Activated CD4-positive, alpha-beta T cell treated with anti-CD3 and anti-CD28 coated beads, Interleukin-2, amount 50 U/mL, for 16 hours (primary cell): ENCODE data around the gene FCHSD2.
"Not testable (repeated sequence)": the region's sequence is repeated elsewhere in the genome, so short reads cannot be mapped to it uniquely, and the experiment has no call there.

Experiments used
- DNase-seq: peaks from one replicate; pipeline ENCODE4 v3.0.0-alpha.2; 2020

The FCHSD2 gene

DNA sequence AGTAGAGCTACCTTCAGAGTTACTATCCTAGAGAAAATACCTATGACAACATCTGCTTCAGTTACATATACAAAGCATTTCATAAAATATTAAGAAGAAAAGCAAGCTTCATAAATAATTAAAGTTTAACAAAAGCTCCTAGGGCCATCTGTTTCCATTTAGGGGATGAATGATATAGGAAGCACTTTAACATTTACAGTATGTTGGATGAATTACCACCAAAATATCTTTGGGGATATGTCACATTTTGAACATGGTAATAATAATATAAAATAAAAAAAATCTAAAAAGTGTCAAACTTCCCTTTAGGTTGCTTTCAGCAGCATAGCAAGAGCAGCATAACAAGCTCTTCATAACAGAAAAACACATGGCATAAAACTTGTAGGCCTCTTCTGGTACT is 223.3 kb downstream of the FCHSD2 start:
- no peak for DNase-seq

DNA sequence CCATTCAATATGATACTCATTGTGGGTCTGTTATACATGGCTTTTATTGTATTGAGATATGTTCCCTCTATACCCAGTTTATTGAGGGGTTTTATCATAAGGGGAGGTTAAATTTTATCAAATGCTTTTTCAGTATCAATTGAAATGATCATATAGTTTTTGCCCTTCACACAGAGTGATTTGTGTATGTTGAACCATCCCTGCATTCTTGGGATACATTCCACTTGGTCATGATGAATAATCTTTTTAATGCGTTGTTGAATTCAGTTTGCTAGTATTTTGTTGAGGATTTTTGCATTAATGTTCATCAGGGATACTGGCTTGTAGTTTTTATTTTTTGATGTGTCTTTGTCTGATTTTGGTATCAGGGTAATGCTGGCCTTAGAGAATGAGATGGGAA is 229.9 kb downstream of the FCHSD2 start:
- DNase-seq, result no peak

DNA sequence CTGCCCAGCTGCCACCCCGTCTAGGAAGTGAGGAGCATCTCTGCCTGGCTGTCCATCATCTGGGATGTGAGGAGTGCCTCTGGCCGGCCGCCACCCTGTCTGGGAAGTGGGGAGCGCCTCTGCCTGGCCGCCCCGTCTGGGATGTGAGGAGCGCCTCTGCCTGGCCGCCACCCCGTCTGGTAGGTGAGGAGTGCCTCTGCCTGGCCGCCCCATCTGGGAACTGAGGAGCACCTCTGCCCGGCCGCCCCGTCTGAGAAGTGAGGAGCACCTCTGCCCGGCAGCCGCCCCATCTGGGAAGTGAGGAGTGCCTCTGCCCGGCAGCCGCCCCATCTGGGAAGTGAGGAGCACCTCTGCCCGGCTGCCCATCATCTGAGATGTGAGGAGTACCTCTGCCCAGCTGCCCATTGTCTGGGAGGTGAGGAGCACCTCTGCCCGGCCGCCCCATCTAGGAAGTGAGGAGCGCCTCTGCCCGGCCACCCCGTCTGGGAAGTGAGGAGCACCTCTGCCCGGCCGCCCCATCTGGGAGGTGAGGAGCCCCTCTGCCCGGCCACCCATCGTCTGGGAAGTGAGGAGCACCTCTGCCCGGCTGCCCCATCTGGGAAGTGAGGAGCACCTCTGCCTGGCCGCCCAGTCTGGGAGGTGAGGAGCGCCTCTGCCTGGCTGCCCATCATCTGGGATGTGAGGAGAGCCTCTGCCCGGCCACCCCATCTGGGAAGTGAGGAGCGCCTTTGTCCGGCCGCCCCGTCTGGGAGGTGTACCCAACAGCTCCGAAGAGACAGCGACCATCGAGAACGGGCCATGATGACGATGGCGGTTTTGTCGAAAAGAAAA is 232.3 kb downstream of the FCHSD2 start:
- DNase-seq, result not testable (repeated sequence)

DNA sequence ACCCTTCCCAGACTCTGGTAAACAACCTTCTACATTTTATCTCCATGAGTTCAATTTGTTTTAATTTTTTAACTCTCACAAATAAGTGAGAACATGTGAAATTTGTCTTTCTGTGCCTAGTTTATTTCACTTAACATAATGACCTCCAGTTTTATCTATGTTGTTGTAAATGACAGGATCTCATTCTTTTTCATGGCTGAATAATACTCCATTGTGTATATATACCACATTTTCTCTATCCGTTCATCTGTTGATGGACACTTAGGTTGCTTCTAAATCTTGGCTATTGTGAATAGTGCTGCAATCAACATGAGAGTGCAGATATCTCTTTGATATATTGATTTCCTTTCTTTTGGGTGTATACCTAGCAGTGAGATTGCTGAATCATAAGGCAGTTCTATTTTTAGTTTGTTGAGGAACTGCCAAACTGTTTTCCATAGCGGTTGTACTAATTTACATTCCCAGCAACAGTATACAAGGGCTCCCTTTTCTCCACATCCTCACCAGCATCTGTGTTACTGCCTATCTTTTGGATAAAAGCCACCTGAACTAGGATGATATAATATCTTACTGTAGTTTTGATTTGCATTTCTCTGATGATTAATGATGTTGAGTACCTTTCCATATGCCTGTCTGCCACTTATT is 234.0 kb downstream of the FCHSD2 start:
- no peak for DNase-seq

DNA sequence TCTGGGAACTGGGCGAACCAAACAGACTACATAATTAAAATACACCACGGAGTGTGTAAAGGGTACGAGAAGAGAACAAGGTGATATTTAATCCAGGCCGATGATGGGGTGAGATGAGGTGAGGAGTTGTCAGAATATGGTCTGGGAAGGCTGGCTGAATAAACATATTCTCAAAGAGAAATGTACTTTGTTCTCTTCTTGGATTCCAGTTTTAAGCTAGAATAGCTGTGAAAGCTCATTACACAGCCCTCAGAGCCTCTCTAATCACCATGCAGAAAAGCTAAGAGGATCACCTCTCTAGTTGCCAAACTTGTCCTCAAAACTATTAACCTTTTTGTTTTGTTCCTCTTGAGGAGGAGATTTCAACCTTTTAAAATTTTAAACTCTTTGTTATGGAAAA is 238.1 kb downstream of the FCHSD2 start:
- DNase-seq, result no peak

DNA sequence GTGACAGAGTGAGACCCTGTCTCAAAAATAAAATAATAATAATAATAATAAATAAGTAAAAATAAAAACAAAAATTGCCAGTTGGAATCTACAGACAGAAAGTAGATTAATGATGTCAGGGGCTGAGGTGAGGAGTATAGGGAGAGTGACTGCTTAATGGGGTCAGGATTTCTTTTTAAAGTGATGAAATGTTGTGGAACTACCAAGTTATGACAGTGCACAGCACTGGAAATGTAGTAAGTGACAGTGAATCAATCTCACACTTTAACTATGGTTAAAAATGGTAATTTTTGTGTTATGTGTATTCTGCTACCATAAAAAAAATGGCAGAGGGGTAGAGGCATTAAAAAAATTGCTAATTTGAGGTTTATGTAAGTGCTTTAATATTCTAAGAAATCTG is 240.7 kb downstream of the FCHSD2 start:
- no peak for DNase-seq

DNA sequence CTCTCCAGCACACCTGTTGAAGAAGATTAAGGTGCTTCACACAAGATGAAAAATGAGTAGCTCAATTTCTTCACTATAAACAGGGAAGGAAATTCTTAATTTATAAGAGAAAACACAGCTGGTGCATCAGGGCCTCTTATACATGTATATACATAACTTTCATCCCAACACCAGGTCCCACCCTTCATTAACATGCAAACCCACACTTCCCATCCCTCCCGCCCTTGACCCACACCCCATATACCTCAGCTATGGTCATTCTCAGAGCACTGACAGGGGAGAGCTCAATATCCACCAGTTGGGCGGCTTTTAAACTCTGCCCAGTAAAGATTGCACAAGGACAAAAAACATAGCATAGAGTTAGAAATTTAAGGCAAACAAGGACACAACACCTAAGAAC is 242.1 kb downstream of the FCHSD2 start:
- DNase-seq, result no peak

DNA sequence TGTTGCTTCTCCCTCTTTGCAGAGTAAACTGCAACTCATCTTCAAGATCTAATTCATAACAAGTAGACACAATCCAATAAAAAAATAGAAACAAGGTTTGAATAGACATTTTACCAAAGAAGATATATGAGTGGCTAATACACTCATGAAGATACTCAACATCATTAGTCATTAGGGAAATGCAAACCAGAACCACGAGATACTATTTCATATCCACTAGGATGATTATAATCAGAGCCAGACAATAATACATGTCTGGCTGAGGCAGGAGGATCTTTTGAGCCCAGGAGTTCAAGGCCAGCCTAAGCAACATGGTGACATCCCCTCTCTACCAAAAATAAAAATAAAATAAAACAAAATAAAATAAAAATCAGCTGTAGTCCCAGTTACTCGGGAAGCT is 242.9 kb downstream of the FCHSD2 start:
- DNase-seq, result no peak

DNA sequence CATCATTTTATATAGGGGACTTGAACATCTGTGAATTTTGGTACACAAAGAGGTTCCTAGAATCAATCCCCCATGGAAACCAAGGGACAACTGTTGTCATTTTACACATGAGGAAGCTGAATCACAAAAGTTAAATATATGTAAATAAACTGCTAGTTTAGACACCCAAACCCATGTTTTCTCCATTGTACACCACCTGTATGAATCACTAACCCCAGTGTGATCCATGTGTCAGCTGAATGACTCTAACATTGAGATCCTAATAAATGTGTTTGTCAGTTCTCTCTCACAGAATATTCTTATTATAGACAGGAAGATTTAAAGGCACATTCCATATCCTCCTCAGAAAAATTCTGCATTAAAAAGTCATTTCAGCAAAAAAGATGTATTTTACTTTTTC is 244.6 kb downstream of the FCHSD2 start:
- no peak for DNase-seq

DNA sequence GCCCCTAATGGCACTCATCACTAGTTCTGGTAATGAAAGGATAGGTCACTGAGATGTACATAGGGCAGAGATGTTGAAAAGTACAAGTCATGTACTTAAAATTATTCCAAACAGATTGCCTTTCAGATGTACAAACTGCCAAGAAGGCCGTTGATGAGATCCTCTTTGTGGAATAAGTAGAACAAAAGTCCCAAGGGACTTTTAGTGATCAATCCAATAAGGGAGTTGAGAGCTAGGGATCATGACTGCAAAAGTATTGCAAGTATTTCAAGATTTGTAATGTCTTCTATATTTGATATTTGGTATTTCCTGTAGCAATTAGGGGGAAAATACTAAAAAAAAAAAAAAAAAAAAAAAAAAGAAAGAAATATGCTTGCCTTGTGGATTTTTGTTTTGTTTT is 245.7 kb downstream of the FCHSD2 start:
- DNase-seq, result no peak

DNA sequence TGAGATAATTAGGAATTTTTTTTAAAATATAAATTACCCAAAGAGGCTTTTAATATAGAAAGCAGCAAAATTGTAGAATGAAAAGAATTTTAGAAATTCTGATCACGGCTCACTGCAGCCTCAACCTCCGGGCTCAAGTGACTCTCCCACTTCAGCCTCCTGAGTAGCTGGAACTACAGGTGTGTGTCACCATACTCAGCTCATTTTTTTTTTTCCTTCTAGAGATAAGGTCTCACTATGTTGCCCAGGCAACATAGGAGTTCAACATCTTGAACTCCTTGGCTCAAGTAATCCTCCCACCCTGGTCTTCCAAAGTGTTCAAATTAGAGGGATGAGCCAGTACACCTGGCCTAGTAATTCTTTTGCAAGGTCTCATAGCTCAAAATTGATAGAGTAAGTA is 251.2 kb downstream of the FCHSD2 start:
- DNase-seq, result no peak

DNA sequence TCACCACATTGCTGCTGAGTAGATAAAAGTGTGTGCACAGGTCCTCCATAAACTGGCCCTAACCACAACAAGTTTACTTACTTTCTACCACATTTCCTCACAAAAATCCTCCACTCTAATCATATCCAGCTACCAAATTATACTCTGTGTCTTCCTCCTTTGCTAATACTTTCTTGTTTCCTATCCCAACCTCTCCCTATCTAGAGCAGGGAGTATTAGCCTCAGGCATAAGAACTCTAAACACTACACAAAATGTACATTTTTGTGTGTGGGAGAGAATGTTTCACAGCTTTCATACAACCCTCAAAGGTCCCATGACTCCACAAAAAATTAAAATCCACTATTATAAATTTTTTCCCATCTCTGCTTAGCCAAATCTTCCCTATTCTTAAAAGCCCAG is 255.5 kb downstream of the FCHSD2 start:
- no peak for DNase-seq

DNA sequence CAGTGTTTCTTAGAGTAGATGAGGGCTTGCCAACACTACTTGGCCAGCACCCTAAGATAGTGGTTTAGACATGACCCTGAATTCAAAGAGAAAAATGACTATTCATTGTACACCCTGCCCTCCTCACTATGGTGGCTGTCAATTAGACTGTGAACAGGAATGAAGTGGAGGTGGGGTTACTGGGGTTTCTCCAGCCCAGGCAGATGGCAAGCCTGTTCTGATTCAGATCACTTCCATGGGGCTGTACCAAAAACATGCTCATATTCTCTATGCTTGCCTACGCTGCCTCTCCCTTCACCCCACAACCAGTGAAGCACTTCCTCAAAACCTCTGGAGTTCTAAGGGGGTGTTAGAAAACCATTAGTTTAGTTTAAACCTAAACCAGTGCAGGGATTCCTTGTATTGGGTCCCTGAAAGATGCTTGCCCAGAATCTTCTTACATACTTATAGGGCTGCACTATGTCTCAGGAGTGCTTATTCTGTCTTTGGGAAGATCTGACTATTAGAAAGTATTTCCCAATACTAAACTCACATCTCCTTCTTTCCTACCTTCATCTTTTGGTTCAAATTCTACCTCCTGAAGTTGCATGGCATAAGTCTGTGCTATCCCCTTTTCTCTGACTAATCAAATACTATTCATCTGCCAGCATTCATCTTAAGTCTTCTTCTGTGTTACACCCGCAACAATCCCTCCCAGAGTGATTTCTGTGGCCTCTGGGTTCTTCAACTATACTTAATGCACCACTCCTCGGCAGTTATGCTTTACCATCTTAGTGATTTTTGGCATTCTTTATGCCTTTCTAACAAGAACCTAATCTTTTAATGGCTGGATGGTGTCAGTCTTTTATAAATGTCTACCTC is 256.1 kb downstream of the FCHSD2 start:
- DNase-seq, result no peak

DNA sequence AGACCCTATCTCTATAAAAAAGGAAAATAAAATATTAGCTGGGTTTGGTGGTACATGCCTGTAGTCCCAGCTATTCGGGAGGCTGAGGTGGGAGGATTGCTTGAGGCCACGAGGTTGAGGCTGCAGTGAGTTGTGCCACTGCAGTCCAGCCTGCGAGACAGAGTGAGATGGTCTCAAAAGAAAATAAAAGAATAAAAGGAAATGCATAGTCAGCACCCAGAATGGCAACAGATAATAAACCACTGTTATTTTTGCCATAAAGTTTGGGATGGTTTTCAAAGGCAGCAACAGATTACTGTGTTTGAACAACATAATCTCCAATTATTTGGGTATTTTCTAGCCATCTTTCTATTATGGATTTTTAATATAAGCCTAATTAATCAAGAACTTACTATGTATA is 266.0 kb downstream of the FCHSD2 start:
- no peak for DNase-seq

DNA sequence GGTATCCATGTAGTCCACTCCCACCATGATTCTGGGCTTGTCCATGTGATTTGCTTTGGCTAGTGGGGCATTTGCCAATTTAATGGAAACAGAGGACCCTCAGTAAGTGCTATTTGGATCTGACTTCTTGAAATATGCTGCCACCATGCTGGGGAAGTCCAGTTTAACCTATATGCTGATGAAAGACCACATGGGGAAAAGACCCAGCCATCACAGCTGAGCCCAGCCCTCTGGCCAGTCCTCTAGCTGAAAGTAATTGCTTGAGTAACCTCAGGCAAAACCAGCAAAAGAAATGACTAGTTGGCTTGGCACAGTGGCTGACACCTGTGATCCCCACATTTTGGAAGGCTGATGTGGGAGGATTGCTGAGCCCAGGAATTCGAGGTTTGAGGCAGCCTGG is 266.4 kb downstream of the FCHSD2 start:
- no peak for DNase-seq

DNA sequence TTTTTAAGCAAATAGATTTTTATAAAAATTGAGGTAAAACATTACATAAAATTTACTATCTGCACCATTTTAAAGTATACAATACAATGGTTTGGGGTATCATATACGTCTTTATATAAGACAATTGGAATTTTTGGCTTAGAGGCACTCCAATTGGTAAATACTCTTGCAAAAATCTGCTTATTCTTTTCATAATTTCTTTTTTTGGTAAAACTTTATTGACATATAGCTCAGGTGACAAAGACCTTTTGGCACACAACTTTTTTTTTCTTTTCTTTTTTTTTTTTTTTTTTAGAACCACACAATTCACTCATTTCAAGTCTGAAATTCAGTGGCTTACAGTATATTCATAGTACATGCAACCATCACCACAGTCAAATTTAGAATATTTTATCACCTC is 270.1 kb downstream of the FCHSD2 start:
- DNase-seq, result no peak

DNA sequence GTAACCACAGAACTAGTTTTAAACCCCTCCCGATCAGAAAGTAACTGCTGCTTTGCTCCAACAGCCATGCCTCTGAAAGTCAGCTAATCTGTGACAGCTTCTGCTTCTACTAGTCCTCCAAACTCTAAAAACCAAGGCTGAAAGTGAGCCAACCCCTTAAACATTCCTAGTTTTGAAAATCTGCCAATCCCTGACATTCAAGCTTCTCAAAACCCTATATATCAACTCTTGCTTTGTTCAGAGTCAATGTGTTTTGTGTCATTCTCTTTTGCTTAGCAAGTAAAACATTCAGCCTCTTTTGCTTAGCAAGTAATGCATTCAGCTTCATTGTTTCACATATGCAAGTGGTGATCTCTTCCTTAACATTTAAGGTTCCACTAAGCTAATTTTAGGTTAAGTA is 271.0 kb downstream of the FCHSD2 start:
- no peak for DNase-seq

DNA sequence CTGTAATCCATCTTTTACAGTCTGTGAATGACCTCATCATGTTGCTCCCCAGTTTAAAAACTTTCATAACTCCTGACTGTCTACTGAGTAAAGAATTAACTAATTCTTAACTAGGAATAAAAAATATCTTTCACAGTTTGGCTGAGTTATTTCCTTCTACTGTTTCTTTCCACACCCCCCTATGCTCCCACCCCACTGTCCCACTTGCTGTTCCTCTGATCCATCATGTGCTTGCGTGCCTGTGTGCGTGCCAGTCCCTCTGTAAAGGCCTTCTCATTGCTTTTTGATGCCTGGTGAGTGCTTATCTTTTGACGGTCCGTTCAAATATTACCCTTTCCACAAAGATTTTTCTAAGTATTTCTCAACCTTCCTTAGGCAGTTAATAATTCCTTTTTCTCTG is 272.3 kb downstream of the FCHSD2 start:
- DNase-seq, result no peak

DNA sequence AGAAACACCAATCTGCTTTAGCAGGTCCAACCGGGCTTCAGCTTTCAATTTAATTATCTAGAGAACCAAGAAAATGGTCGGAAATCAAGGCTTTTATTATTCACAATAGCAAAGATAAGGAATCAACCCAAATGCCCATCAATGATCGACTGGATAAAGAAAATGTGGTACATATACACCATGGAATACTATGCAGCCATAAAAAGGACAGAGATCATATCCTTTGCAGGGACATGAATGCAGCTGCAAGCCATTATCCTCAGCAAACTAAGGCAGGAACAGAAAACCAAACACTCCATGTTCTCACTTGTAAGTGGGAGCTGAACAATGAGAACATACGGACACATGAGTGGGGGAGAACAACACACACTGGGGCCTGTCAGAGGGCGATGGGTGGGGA is 274.1 kb downstream of the FCHSD2 start:
- DNase-seq, result no peak

DNA sequence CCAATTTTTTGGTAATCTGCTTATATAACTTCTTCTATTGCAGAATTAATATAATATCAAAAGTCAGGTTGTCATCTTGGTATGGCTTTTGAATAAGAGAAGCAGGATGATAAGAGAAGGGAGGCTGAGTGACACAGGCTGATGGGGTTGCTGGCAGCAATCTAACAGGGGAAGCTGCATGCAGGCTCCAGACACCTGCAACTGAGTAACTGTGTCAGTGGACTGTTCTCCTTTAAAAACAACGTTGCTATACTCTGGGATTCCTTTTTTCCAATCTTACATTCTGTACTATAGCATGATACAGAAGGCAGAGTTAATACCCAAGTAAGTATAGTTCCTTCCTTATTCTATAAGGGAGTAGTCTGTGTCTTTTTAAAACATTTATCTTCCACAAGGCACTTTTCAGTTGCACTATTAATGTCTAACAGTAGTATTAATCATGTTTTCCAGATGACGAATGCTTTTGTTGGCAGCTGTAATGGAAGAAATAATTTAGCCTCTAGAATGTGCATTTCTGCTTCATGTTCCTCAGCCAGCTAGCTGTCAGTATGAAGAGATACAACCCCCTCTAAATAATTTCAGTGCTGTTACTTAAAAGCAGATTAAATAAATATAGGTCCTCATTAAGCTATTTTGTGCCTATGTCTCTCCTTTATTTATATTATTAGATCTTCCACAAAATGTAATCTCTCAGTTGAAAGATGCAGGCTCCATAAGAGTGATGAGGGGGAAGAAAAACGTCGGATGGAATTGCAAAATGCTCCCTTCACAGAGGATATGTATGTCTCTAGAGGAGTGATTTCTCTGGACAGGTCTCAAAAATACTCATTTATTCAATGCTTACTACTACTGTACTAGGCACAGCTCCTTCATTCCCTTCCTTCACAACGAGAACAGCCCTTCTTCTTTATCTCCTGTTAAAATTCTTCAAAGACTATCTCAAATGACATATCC is 277.1 kb downstream of the FCHSD2 start:
- no peak for DNase-seq

DNA sequence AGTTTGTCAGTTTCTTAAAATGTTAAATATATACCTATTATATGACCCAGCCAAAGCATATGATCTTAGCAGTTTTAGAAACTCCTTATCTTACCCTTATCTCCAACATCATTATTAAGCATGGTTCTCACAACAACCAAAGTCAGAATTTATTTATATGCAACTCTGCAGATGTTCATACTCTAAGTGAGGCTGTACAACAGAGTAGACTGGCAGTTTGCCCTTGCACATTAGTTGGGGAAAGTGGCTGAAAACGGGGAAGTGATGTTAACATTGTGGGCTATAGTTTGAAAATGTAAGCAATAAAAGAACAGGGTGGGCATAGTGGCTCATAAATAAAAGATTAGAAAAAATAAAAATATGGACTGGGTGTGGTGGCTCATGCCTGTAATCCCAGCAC is 278.2 kb downstream of the FCHSD2 start:
- no peak for DNase-seq

DNA sequence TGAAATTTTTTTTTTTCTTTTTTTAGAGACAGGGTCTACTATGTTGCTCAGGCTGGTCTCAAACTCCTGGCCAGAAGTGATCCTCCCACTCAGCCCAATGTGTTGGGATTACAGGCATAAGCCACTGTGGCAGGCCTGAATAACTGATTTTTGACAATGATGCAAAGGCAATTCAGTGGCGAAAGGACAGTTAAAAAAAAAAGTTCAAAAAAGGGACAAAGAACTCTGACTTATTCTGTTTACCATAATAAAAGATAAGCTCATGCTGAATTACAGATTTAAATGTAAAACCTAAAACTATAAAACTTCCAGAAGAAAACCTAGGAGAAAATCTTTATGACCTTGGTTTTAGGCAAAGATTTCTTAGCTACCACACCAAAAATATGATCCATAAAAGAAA is 279.0 kb downstream of the FCHSD2 start:
- no peak for DNase-seq

DNA sequence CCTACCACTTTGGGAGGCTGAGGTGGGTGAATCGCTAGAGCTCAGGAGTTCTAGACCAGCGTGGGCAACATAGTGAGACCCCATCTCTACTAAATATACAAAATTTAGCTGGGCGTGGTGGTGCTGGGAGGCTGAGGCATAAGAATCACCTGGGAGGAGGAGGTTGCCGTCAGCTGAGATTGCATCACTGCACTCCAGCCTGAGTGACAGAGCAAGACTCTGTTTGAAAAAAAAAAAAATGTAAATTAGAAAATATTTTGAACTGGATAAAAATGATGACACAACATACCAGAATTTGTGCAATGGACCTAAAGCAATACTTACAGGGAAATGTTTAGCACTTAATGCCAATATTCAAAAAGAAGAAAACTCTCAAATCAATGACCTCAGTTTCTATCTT is 281.5 kb downstream of the FCHSD2 start:
- no peak for DNase-seq
